IPS-NIHi7 (cell line): Measurements from ENCODE around the gene STIL.

Experiments used
- DNase-seq: peaks from one replicate; pipeline ENCODE4 v3.0.0; 2012; ENCODE audit warnings: mixed read lengths; ENCODE audit errors: extremely low spot score

Gene STIL

GRCh38 chr1:47235241-47235681, 78.7 kb downstream of the STIL start:
- no peak for DNase-seq

- DNase-seq = no peak
Observed at GRCh38 chr1:47233186-47233585, 80.8 kb downstream of the STIL start.

- peak; percentile 47 for DNase-seq
Observed at GRCh38 chr1:47232187-47232874, 81.6 kb downstream of the STIL start, which contains the start of gene TAL1. TAL1 (minus strand) TSS chr1:47232225; CDS start chr1:47225888, 6,337 bp downstream.

- peak; percentile 28 for DNase-seq
Observed at GRCh38 chr1:47231301-47232186, 82.4 kb downstream of the STIL start.

GRCh38 chr1:47230692-47231300, 83.2 kb downstream of the STIL start:
- peak; percentile 54 for DNase-seq

- DNase-seq = peak; percentile 20
Observed at GRCh38 chr1:47229886-47230691, 83.9 kb downstream of the STIL start.

- peak; percentile 50 for DNase-seq
Observed at GRCh38 chr1:47229031-47229885, 84.7 kb downstream of the STIL start.

GRCh38 chr1:47228644-47229030, 85.3 kb downstream of the STIL start:
- no peak for DNase-seq

GRCh38 chr1:47227341-47228232, 86.4 kb downstream of the STIL start:
- no peak for DNase-seq

GRCh38 chr1:47226839-47227215, 87.1 kb downstream of the STIL start:
- no peak for DNase-seq

- no peak for DNase-seq
Observed at GRCh38 chr1:47226121-47226838, 87.7 kb downstream of the STIL start.

- DNase-seq = peak; percentile 30
Observed at GRCh38 chr1:47225430-47226100, 88.4 kb downstream of the STIL start.

- DNase-seq = no peak
Observed at GRCh38 chr1:47224676-47225399, 89.1 kb downstream of the STIL start.

- DNase-seq = no peak
Observed at GRCh38 chr1:47223921-47224675, 89.8 kb downstream of the STIL start.

GRCh38 chr1:47223174-47223920, 90.6 kb downstream of the STIL start:
- DNase-seq = no peak

- DNase-seq = no peak
Observed at GRCh38 chr1:47222476-47222875, 91.5 kb downstream of the STIL start.
